Transverse colon (tissue), 4 donors: Measurements from ENCODE around the gene PINK1.

Experiments used
- EP300 ChIP-seq: sonication (generic); formaldehyde crosslinking; IDR thresholded peaks from one replicate; pipeline ENCODE4 v1.6.1; 2017; ENCODE audit warnings: antibody characterized with exemption, low read depth
- POLR2A ChIP-seq: fragments of 450-650 bp; IDR thresholded peaks from one replicate; pipeline ENCODE4 v1.6.1; 2016; ENCODE audit warnings: antibody characterized with exemption, mild to moderate bottlenecking, moderate library complexity
- POLR2AphosphoS5 ChIP-seq, 3 donors: sonication (generic); formaldehyde crosslinking; IDR thresholded peaks; one replicate each; pipeline ENCODE4 v1.6.1; 2016; ENCODE audit warnings: antibody characterized with exemption in 3 of 3
- TF ChIP-seq, protein P1 (sequence below), 5 experiments: fragments of 200-600 bp in 3 of 5; fragments of 450-650 bp in 2 of 5; sonication (generic) in 3 of 5; IDR thresholded peaks; 1 replicate in 2 of 5; 2 replicates in 3 of 5; pipeline ENCODE4 v1.5.1; 2016 to 2017; ENCODE audit warnings: antibody characterized with exemption in 5 of 5, inconsistent platforms in 3 of 5, mild to moderate bottlenecking in 2 of 5, moderate library complexity in 1 of 5

- TF ChIP-seq EP300: no peak
- no peak for TF ChIP-seq POLR2AphosphoS5 (IDR thresholded peaks at IDR 0.05)
- TF ChIP-seq, protein P1, sequence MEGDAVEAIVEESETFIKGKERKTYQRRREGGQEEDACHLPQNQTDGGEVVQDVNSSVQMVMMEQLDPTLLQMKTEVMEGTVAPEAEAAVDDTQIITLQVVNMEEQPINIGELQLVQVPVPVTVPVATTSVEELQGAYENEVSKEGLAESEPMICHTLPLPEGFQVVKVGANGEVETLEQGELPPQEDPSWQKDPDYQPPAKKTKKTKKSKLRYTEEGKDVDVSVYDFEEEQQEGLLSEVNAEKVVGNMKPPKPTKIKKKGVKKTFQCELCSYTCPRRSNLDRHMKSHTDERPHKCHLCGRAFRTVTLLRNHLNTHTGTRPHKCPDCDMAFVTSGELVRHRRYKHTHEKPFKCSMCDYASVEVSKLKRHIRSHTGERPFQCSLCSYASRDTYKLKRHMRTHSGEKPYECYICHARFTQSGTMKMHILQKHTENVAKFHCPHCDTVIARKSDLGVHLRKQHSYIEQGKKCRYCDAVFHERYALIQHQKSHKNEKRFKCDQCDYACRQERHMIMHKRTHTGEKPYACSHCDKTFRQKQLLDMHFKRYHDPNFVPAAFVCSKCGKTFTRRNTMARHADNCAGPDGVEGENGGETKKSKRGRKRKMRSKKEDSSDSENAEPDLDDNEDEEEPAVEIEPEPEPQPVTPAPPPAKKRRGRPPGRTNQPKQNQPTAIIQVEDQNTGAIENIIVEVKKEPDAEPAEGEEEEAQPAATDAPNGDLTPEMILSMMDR (IDR thresholded peaks at IDR 0.05): no peak
- TF ChIP-seq POLR2A: no peak
Measured at GRCh38 chr1:20612221-20612746, 21.0 kb upstream of the PINK1 start.
